Measurements from ENCODE around the gene RGS21. TPM values are rescaled to one million over a fixed set of nuclear protein-coding genes. Genes with fewer than 3 reads are reported as not detected.

RGS21 gene
- total and polyA plus RNA-seq, 10 of the 15 experiments (the other 5 are each of a cell fraction or from before 2014, with no cell fraction given): not detected

- H4K20me1 ChIP-seq (ENCODE audit: control insufficient read depth, insufficient read depth): no peaks in the 10 kb centered on the region; the same call in 1 of the 2 replicates
- no peak for FAIRE-seq
- no peaks in the 10 kb centered on the region for H3K79me2 ChIP-seq (ENCODE audit: control insufficient read depth, insufficient read depth, low read length)
- RAD21 ChIA-PET (ENCODE audit: unreplicated experiment): no interaction called here
- no peak for TF ChIP-seq BCLAF1 (IDR thresholded peaks at IDR 0.05)
- TF ChIP-seq JUND (IDR thresholded peaks at IDR 0.05; ENCODE audit: low read depth, low read length): no peak
- no peak for TF ChIP-seq NKRF (conservative IDR thresholded peaks at IDR 0.05)
- no peak for TF ChIP-seq CHD2 (IDR thresholded peaks at IDR 0.05; ENCODE audit: borderline replicate concordance, low read depth, low read length)
- no peak for TF ChIP-seq ATF2 (IDR thresholded peaks at IDR 0.05; ENCODE audit: low read length)
- TF ChIP-seq SMAD1 (IDR thresholded peaks at IDR 0.05; ENCODE audit: low read depth, partially characterized antibody): no peak
- no peak for TF ChIP-seq HDAC6 (IDR thresholded peaks at IDR 0.05; ENCODE audit: unreplicated experiment)
- TF ChIP-seq FOXK2 (IDR thresholded peaks at IDR 0.05): no peak
- no peaks in the 10 kb centered on the region for H3K4me1 ChIP-seq (ENCODE audit: control insufficient read depth, insufficient read depth, low read length)
- H3K4me3 ChIP-seq: no peak overlapping the region
- H3K27ac ChIP-seq (ENCODE audit: control insufficient read depth, insufficient read depth): no peak overlapping the region
- H3K9ac ChIP-seq (ENCODE audit: control insufficient read depth, insufficient read depth, low read length): no peak overlapping the region
- no peak overlapping the region for H3K4me2 ChIP-seq (ENCODE audit: control insufficient read depth, insufficient read depth)
- peak; percentile 42 for ATAC-seq
- POLR2A ChIA-PET: no interaction called here
- H3K9me3 ChIP-seq (replicated peaks; ENCODE audit: control insufficient read depth, insufficient read depth, low read length): no peaks in the 10 kb centered on the region; the same call in 2 of the 3 replicates
- no peaks in the 10 kb centered on the region for H3K27me3 ChIP-seq (replicated peaks in 1 of 2; ENCODE audit: control insufficient read depth in 2 of 2, insufficient read depth in 2 of 2, low read length in 1 of 2)
- CTCF ChIA-PET: interaction anchor here (0.6 to 1.2 kb wide), 2 partner anchors 17 to 1078 kb away, joined by 3 read pairs; no protein-coding TSS in a partner anchor
- no peak overlapping the region for H2AFZ ChIP-seq (ENCODE audit: control insufficient read depth, low read depth, low read length)
- intact Hi-C loops (cut with micrococcal nuclease; ENCODE audit: unreplicated experiment) (no loop called here), in situ Hi-C loops (cut with MboI) (no loop called here)
- no peaks in the 10 kb centered on the region for H3K36me3 ChIP-seq (ENCODE audit: control insufficient read depth in 2 of 2, insufficient read depth in 2 of 2, low read length in 1 of 2)
- 23% methylated on average over 1 of the region's 1 CpG for WGBS (ENCODE audit: insufficient coverage, insufficient replicate concordance, low lambda C conversion rate, missing lambda C conversion rate)
- DNase-seq (ENCODE audit: low read depth, low spot score): no peak
- no TSS peak for BruUV-seq (replicated peaks)
- SMC1A ChIA-PET (ENCODE audit: uncharacterized antibody, unreplicated experiment): no interaction called here
Measured at GRCh38 chr1:192386051-192386650, 69.4 kb downstream of the RGS21 start.

All from GM12878 (cell line).